NOMO-1 treated with dmso at 0.1 percent for 144 hours (cell line): ENCODE results near the gene CCDC83.
"Not testable (repeated sequence)": the region's sequence is repeated elsewhere in the genome, so short reads cannot be mapped to it uniquely, and the experiment has no call there.

Source experiments
- DNase-seq: peaks from one replicate; lab custom pipeline; 2025; ENCODE audit not compliant: unreplicated experiment; lab: John Stamatoyannopoulos, UW

The CCDC83 gene

DNA sequence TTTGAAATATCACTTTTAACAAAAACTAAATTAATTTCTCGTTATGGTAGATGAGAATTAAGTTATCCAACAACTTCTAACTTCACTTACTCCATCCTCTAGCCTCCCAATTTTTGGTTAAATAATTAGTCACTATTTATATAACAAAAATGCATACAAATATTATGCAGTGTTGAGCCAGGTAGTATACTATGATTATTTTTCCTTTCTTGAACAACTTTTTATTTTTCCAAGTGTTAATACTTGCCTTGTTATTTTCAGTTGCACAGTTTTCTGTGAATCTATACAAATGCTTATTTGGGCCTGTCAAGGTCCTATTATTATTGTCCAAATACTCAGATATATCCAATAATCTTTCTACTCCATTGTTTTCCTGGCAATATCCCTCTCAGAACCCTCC is 19.9 kb upstream of the CCDC83 start:
- DNase-seq, result no peak

DNA sequence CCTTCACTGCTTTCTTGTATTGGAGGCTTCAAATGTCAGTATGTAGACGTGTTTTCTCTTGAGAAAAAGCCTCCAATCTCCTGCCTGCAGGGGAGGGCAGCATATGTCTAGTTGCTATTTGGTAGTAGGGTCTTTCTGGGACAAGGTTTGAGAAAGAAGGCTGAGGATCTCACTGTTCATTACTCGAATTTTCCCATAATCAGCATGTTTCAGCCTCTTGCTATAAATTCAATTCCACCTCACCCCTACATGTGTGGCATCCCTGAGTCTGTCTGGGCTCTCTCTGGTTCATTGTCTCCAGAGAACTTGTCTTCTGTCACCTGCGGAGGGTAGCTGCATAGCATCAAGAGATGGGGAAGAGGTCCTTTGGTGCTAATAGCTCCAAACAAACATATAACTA is 19.5 kb upstream of the CCDC83 start:
- DNase-seq, result no peak

DNA sequence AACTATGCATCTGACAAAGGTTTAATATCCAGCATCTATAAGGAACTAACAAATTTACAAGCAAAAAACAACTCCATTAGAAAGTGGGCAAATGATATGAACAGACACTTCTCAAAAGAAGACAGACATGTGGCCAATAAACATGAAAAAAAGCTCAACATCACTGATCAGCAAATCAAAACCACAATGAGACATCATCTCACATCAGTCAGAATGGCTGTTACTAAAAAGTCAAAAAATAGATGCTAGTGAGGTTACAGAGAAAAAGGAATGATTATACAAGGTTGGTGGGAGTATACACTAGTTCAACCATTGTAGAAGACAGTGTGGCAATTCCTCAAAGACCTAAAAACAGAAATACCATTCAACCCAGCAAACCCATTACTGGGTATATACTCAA is 14.3 kb upstream of the CCDC83 start:
- DNase-seq, result not testable (repeated sequence)

GRCh38 chr11:85843929-85844328 is 11.3 kb upstream of the CCDC83 start:
- no peak for DNase-seq

- no peak for DNase-seq
Measured at GRCh38 chr11:85844439-85845123, 10.6 kb upstream of the CCDC83 start.

GRCh38 chr11:85845124-85845631 is 10.0 kb upstream of the CCDC83 start:
- DNase-seq, result no peak

- no peak for DNase-seq
Measured at GRCh38 chr11:85847436-85847835, 7.7 kb upstream of the CCDC83 start.

- DNase-seq, result no peak
Measured at GRCh38 chr11:85848006-85848405, 7.2 kb upstream of the CCDC83 start.

GRCh38 chr11:85848556-85848955 is 6.6 kb upstream of the CCDC83 start:
- DNase-seq, result no peak

GRCh38 chr11:85852754-85853153 is 2.4 kb upstream of the CCDC83 start:
- not testable (repeated sequence) for DNase-seq

- DNase-seq, result not testable (repeated sequence)
Measured at GRCh38 chr11:85853541-85853940, 1.6 kb upstream of the CCDC83 start.

GRCh38 chr11:85854212-85854556 is 999 bp upstream of the CCDC83 start:
- no peak for DNase-seq

DNA sequence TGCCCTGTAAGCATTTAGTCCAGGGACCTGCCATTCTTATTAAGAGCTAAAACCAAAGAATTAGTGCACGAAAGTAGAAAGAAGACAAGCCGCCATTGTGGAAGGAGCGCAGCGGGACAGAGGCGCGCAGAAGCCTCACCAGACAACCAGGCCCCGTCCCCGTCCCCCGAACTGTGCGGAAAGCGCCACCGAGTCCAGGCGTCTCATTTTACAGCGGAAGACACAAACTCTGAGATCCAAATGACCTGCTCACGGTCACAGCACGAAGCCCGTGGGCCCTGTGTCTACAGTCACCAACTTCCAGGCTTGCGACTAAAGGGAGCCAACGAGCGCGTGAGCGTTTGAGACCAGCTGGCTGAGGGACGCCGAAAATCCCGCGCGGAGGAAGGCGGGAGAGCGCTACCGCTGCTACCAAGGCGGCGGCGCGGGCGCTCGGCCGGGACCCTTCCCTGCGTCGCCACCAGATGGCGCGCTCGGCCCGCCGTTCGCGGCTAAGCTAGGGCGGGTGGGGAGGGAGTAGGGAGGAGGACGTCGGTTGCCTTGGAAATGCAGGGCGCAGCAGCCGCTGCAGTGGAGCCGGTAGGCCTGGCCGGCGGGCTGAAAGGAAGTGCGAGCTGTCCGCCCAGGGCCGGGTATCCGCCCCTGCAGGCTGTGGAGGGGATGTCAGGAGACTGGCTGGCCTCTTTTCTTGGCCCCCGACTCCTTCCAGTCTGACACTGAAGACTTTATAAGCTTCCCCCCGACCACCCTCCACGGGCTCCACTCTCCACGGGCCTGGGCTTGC is 434 bp upstream of the CCDC83 start:
- peak; percentile 89 for DNase-seq

DNA sequence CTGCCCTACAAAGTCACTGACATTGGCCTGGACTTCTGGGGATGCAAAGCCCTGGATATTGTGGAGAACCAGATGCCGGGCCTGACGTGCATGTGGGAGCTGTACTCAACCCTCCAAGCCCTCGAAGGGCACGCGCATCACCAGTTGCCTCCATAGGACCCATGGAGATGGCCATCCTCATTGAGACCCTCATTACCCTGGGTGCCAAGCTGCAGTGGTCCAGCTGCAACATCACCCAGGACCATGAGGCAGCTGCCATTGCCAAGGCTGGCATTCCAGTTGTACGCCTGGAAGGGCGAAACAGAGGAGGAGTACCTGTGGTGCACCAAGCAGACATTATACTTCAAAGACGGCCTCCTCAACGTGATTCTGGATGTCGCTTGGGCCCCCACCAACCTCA is 1.9 kb downstream of the CCDC83 start:
- DNase-seq, result no peak

- not testable (repeated sequence) for DNase-seq
Measured at GRCh38 chr11:85859541-85859940, 4.4 kb downstream of the CCDC83 start.

DNA sequence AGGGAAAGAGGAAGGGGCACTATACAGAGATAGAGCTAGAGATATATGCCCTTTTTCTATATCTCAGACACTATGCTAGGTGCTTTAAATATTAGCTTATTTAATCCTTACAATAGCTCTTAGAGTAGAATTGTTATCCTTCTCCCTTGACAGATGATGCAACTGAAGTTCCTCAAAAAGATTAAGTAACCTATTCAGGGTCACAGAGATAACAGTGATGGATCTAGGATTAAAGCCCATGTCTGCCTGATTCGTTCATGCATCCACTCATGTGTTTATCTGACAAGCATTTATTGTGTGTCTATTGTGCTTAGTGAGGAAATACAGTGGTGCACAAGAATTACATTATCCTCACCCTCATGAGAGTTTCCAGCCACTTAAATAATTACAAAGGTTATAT is 8.7 kb downstream of the CCDC83 start:
- no peak for DNase-seq

- DNase-seq, result no peak
Measured at GRCh38 chr11:85866137-85866827, 11.1 kb downstream of the CCDC83 start.

- DNase-seq, result no peak
Measured at GRCh38 chr11:85867751-85868150, 12.6 kb downstream of the CCDC83 start.

DNA sequence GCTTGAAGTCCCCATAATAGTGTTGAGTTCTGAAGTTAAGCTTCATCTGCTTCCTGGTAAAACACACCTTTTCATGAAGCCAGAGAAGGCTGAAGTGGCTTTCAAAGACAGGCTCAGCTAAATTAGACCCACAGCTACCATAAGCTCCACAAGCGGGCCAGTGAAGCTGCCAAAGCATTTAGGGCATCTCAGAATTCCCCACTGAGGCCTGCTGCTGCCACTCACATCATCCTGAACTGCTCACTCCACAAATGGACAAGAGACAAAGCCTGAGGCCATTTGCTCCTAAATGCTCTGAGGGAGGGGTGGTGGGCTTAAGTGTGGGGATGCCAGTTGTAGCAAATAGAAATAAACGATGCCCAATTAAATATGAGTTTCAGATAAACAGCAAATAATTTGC is 14.6 kb downstream of the CCDC83 start:
- no peak for DNase-seq

DNA sequence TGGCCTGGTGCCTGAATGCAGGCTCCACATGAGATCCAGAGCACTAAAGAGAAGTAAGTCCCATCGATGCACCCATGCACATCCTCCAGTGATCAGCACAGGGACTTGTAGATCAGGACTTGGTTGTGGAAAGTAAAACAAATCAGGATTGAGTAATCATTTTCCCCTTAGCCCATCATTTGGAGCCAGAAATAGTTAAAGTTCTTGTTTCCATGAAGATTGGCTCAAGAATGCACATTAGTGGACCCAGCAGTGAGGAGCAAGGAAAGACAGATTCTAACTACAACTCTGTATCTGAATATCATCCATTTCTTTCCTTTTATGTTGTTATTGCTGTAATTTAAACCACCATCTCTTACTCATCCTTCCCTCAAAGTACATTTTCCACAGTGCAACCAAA is 19.1 kb downstream of the CCDC83 start:
- no peak for DNase-seq

DNA sequence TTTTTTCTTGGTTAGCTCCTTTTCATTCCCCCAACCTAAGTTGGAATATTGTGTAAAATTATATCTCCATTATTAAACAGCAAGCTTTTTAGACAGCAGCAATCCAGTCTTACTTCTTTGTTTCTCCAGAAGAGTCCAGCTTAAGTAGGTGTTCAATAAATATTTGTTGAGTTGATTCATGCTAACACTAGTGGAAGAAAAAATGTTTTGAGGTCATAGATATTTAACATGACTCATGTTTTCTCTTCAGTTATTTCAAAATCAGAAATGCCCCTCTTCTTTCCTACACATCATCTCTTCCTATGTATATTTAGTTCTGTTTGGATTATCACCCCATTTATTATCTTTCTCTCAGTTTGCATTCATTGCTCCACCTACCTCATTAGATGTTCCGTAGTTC is 20.3 kb downstream of the CCDC83 start:
- no peak for DNase-seq

DNA sequence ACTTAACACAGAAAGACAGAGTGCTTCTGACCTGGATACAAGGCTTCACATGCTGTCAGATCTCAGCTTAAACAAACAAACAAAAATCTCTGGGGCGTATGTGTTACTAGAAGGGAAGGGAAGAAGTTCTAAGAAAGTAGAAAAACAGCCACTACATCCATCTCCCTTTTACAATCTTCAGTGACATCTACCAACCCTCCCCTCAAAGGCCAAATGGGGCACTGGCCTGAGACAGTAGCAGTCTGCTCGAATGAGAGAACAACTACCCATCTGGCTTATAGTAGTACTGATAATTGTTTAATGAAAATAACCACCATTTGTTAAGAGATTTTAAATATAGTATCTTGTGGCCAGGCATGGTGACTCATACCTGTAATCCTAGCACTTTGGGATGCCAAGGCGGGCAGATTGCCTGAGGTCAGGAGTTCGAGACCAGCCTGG is 29.4 kb downstream of the CCDC83 start:
- DNase-seq, result no peak
